Ovary (tissue), 3 donors: ENCODE measurements around the gene GUF1.

Experiments used
- CTCF ChIP-seq, 3 donors: fragments of 450-650 bp in 2 of 3; fragments of 200-600 bp in 1 of 3; IDR thresholded peaks; one replicate each; pipeline versions ENCODE4 v1.5.1 to v1.8.0; 2016 to 2022; ENCODE audit warnings: antibody characterized with exemption in 3 of 3, mild to moderate bottlenecking in 1 of 3
- EP300 ChIP-seq: sonication (generic); formaldehyde crosslinking; IDR thresholded peaks from one replicate; pipeline ENCODE4 v1.6.1; 2017; ENCODE audit warnings: antibody characterized with exemption
- POLR2A ChIP-seq: fragments of 450-650 bp; IDR thresholded peaks from one replicate; pipeline ENCODE4 v1.6.1; 2017; ENCODE audit warnings: antibody characterized with exemption, mild to moderate bottlenecking, moderate library complexity
- donor health status: DM: no; HTN: no; CAD: no.

GRCh38 chr4:44663539-44664263 lies 14.5 kb upstream of the GUF1 start:
- TF ChIP-seq POLR2A (no peak), CTCF (IDR thresholded peaks at IDR 0.05) (no peak), EP300 (no peak)
